HL-60 (cell line): ENCODE measurements around the gene PRRC1.

Experiments used
- POLR2AphosphoS5 ChIP-seq: IDR thresholded peaks from 2 replicates; pipeline ENCODE4 v1.6.1; 2012; ENCODE audit warnings: low read depth
- TF ChIP-seq, protein P1 (sequence below): IDR thresholded peaks from one replicate; pipeline ENCODE4 v1.5.1; 2011; ENCODE audit warnings: low read length, control low read depth, inconsistent platforms; ENCODE audit not compliant: insufficient read depth

DNA sequence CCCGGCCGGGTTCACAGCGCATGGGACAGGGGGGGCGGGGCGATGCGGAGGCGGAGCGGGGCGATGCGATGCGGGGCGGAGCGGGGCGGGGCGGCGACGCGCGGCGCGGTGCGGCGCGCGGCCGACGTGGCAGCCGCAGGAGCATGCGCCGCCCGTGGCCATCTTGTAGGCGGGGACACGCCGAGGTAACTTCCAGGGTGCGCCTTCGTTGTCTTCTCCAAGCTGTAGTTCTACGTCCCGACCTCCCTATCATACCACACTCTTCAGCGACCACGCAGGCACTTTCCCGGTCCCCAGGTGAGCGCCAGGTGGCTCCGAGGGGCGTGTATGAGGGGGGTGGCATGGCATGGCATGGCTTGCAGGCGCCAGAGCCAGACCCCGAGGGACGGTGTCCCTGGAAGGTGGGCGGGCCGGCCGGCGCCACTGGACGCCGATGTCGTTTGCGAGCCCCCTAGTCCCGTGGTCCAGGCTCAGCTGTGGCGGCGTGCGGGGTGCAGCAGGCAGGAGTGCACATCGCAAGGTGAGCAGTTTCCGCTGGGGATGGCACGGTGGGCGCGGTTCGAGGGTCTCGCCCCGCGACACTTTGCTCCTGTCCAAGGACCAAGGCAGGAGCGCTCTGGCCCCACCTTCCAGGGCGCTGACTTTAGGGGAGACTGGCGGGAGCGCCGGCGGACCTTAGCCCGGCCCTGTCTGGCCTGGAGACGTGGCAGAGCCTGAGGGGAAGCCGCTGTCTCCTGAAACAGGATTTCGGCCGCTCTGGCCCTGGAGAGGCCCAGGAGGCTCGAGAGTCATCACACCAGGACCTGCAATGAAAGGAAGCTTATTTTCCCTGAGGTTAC, at the start of gene PRRC1:
- TF ChIP-seq, protein P1, sequence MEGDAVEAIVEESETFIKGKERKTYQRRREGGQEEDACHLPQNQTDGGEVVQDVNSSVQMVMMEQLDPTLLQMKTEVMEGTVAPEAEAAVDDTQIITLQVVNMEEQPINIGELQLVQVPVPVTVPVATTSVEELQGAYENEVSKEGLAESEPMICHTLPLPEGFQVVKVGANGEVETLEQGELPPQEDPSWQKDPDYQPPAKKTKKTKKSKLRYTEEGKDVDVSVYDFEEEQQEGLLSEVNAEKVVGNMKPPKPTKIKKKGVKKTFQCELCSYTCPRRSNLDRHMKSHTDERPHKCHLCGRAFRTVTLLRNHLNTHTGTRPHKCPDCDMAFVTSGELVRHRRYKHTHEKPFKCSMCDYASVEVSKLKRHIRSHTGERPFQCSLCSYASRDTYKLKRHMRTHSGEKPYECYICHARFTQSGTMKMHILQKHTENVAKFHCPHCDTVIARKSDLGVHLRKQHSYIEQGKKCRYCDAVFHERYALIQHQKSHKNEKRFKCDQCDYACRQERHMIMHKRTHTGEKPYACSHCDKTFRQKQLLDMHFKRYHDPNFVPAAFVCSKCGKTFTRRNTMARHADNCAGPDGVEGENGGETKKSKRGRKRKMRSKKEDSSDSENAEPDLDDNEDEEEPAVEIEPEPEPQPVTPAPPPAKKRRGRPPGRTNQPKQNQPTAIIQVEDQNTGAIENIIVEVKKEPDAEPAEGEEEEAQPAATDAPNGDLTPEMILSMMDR, result no peak
- TF ChIP-seq POLR2AphosphoS5, result no peak; the same call in 1 of the 2 replicates
